SKM-1 treated with dmso at 0.1 percent for 144 hours (cell line): Measurements from ENCODE around the gene SZRD1.

Source experiments
- DNase-seq: peaks from one replicate; lab custom pipeline; 2025; ENCODE audit not compliant: unreplicated experiment; lab: John Stamatoyannopoulos, UW

SZRD1 gene

DNA sequence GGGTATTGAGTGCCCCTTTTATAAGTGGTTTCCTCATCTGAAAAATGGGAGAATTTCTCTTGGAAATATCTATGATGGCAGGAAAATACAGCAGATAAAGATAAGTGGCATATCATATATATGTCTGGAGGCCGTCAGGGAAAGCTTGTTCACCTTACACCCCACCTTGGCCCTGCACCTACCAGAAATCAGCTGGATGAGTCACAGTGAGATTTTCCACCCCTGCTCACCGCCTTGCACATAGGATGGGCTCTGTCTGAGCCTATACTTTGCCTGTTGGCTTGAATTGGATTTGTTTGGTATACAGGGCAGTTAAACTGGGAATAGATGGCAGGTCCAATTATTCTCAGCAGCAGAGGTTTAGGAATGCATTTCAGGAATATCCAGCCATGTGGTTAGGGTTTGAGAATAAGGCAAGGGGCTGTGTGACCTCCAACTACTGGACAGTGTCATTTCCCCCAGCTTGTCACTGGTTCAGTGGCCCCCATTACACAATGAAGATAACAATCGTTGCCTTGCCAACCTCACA is 70.0 kb downstream of the SZRD1 start, which contains the start of gene SPATA21:
TSS of gene SPATA21 (minus strand) at position 479 of the 529 bp plus-strand sequence. CDS start 6,053 bp downstream, outside the sequence.
- no peak for DNase-seq

DNA sequence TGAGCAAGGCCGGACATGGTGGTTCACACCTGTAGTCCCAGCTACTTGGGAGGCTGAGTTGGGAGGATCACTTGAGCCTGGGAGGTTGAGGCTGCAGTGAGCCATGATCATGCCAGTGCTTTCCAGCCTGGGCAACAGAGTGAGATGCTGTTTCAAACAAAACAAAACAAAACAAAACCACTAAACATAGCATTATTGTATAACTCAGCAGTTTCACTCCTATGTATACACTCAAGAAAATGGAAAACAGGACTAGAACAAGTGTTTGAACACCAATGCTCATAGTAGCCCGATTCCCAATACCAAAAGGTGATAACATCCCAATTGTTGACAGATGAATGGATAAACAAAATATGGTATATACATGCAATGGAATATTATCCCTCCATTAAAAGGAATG is 71.5 kb downstream of the SZRD1 start:
- no peak for DNase-seq

DNA sequence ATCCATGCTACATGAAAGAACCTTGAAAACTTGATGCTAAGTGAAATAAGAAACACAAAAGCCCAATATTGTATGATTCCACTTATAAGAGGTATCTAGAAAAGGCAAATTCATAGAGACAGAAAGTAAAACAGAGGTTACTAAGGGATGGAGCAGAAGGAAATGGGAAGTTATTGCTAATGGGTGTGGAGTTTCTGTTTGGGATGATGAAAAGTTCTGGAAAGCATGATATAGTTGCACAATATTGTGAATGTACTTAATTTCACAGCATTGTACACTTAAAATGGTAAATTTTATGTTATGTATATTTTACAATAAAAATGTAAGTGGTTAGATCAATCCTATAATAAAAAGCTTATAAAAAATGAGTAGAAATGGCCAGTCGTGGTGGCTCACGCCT is 71.9 kb downstream of the SZRD1 start:
- no peak for DNase-seq

DNA sequence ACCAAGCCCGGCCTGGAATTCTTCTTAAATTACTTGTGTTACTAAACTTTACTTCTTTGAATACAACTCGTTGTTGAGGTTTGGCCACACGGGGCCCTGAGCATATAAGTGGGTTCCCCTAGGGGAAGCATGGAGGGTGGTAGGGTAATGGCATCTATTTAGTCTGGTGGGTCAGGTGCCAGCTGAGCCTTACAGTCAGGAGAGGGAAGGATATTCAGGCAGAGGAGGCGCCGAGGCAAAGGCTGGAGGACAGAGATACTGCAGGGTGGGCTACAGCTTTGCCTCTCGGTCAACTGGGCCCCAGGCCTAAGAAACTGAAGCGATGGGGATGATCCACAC is 73.1 kb downstream of the SZRD1 start:
- no peak for DNase-seq

DNA sequence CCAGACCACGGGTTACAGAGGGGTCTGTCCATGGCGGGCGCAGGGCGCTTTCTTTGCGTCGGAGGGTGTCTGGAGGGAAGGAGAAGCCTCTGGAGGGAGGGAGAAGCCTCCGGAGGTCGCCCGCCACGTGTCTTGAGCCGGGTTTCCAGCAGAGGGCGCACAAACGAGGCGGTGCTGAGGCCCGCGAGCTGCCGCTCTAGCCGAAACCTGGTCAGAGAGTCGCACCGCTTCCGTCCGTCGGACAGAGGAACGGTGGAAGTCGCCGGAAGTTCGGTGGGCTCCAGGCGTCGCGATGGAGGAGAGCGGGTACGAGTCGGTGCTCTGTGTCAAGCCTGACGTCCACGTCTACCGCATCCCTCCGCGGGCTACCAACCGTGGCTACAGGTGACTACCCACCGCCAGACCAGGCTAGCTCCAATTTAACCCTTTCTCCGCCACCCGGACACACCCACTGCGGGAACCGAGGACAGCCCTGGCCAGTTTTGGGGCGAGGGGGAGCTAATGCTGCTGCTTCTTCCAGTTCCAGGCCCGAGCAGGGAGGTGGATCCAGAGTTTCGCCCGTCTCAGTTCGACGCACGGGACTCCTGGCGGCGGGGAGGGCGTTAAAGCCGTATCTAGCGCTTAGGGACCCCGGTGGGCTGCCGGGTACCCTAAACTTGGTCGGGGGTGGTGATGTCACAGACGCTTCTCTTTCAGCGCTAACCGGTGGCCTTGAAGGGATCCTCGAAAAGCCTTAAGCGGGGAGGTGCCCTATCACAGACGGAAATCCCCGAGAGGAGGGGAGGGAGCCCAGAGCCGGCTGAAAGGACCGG is 73.6 kb downstream of the SZRD1 start, which contains the start of gene NECAP2:
TSS of gene NECAP2 (plus strand) at position 255 of the 812 bp plus-strand sequence. CDS start at position 293, 38 bp downstream.
- DNase-seq, result peak; percentile 93

DNA sequence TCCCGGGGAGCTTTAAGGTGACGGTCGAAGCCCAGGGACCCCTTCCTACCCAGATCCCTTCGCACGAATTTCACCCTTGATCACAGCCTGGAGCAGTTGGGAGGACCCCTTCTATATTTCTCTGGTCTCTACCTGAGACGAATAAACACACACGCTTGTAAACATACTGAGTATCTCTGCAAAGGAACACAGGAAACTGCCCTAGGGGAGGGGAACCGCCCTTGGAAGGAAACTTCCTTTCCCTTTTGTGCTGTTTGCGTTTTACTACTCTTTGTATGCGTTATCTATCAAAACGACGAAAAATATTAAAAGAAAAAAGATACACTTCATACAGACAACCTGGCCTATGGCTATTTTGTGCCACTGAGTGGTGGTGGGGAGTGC is 74.2 kb downstream of the SZRD1 start:
- DNase-seq, result no peak

DNA sequence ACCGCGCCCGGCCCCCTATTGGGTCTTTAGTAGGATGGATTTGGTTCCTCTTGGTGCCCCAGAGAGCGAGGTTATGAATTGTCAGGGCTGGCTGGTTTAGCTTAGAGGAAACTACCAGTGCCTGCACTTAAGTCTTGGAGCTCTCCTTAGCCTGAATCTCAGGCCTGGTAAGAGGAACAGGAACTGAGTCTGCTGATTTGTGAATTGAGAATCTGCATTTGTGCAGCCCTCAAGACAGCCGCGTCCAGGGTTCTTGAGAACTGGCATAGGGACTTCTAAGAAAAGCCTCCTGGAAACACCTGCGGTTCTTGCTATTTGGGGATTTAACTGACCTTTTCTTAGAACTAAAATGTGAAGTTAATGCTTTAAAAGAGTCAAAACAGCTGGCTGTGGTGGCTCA is 75.2 kb downstream of the SZRD1 start:
- DNase-seq, result no peak

DNA sequence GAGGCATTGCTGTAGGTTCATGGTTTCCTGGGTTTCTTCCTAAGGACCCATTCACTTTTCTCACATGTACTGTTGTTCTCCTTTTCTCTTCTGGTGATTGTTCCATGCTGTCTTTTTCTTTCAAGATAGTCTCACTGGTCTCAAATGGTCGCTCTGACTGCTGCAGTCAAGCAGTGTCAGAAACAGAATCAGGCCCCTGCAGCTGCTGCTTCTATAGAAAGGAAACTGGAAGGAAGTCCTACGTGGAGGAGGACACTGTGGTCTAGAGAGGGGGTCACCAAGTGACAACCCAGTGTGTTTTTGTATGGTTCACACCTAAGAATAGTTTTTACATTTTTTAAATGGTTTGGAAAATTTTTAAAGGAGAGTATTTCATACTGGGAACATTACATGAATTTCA is 75.9 kb downstream of the SZRD1 start:
- DNase-seq, result no peak

DNA sequence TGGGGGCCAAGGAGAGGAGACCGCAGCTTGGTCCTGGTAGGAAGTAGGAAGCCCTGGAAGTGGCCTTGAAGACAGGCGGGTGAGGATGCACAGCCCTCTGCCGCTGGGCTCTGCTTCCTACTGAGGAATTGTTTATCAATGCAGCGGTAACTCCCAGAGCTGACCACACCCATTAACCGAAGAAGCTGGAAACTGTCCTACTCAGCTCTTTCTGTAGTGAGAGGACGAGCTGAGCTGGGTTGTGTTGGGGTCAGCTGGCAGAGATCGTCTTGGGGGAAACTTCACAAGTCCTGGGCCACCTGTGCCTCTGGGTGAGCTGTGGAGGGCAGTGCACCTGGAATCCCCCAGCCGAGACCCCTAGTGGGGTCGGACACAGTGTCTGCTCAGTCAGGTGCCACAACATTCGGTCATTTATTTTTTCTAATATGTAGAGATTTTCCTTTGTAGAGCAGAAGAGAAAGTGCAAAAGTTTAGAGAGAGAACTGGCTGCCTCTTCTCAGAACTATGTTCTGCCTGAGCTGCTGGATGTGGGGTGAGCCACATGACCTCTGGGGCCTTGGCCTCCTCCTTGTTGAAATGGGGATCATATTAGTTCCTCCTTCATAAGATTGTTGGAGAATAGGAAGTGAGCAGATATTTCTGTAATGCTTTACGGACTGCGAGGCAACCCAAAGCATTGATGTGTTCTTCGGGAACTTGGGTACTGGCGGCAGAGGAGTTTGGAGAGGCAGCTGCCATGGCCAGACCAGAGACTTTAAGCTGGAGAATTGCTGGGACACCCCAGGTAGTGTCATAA is 77.1 kb downstream of the SZRD1 start:
- no peak for DNase-seq

DNA sequence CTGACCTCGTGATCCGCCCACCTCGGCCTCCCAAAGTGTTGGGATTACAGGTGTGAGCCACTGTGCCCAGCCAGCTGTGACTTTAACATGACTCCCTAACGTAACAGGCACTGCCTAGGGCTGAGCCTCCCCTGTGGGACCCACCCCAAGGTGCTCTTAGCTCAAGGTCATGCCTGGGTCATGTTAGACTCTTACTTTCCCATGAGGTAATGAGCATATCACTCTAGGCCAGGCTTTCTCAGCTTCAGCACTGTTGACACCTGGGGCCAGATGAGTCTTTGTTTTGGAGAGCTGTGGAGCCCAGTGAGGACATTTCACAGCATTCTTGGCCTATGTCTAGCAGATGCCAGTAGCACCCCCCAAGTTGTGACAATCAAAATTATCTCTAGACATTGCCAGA is 78.0 kb downstream of the SZRD1 start:
- DNase-seq, result no peak

DNA sequence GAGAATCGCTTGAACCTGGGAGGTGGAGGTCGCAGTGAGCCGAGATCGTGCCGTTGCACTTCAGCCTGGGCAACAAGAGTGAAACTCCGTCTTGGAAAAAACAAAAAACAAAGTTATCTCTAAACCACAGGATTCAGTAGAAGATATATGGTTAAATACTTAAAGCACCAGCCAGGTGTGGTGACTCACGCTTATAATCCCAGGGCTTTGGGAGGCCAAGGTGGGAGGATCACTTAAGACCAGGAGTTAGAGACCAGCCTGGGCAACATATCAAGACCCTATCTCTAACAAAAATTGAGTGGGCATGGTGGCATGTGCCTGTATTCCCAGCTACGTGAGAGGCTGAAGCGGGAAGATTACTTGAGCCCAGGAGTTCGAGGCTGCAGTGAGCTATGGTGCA is 79.1 kb downstream of the SZRD1 start:
- DNase-seq, result no peak

DNA sequence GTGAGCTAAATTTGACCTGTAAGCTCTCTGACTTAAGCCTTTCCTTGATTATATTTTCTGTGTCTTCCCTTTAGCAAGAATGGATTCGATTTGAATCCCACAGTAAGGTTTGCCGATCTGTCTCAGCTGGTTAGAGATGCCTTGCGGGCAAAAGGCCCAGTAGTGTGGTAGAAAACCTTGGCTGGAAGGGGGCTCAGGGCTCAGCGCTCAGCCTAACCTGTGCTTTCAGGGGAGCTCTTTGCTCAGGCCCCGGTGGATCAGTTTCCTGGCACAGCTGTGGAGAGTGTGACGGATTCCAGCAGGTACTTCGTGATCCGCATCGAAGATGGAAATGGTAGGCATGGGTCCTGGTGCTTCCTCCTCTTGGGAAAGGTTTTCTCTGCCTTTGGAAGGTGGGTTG is 80.6 kb downstream of the SZRD1 start:
- no peak for DNase-seq
